Endothelial cell (in vitro differentiated cells): ENCODE measurements around the gene C4orf36. TPM values are rescaled to one million over a fixed set of nuclear protein-coding genes. Genes with fewer than 3 reads are reported as not detected.

Experiments
- DNase-seq: peaks from one replicate; pipeline ENCODE4 v3.0.0; 2021; ENCODE audit warnings: low spot score
- H3K27ac Mint-ChIP-seq: one replicate; pipeline ENCODE4 v1.8.0; 2021; ENCODE audit warnings: mixed read lengths, inconsistent platforms; ENCODE audit not compliant: unreplicated experiment
- H3K27me3 Mint-ChIP-seq: one replicate; pipeline ENCODE4 v1.8.0; 2021; ENCODE audit warnings: mild to moderate bottlenecking, moderate library complexity, mixed read lengths, inconsistent platforms; ENCODE audit not compliant: unreplicated experiment
- H3K36me3 Mint-ChIP-seq: one replicate; pipeline ENCODE4 v1.8.0; 2021; ENCODE audit warnings: mild to moderate bottlenecking, low read depth, mixed read lengths, inconsistent platforms; ENCODE audit not compliant: unreplicated experiment
- H3K4me1 Mint-ChIP-seq: one replicate; pipeline ENCODE4 v1.8.0; 2021; ENCODE audit warnings: mild to moderate bottlenecking, mixed read lengths, inconsistent platforms; ENCODE audit not compliant: unreplicated experiment
- H3K4me3 Mint-ChIP-seq: one replicate; pipeline ENCODE4 v1.8.0; 2021; ENCODE audit warnings: mild to moderate bottlenecking, mixed read lengths, inconsistent platforms; ENCODE audit not compliant: unreplicated experiment
- H3K9me3 Mint-ChIP-seq: one replicate; pipeline ENCODE4 v1.8.0; 2021; ENCODE audit warnings: mixed read lengths, inconsistent platforms; ENCODE audit not compliant: unreplicated experiment
- total RNA-seq: library from RNA; stranded (reverse); fragmentation: NEBNext Ultra II Directional; extraction: Animal tissue kit (Norgen Biotek cat#: 25700); gene quantifications from one replicate; pipeline ENCODE4 v1.2.1, GENCODE V29; 2021; ENCODE audit not compliant: unreplicated experiment
- TF ChIP-seq, protein P1 (sequence below): fragments of 200-600 bp; sonication (generic); IDR thresholded peaks from one replicate; pipeline ENCODE4 v1.5.0; 2021; ENCODE audit warnings: antibody characterized with exemption; ENCODE audit not compliant: unreplicated experiment

The C4orf36 gene
- total RNA-seq, 1 donor from 2014 or later, result 0.72 TPM

DNA sequence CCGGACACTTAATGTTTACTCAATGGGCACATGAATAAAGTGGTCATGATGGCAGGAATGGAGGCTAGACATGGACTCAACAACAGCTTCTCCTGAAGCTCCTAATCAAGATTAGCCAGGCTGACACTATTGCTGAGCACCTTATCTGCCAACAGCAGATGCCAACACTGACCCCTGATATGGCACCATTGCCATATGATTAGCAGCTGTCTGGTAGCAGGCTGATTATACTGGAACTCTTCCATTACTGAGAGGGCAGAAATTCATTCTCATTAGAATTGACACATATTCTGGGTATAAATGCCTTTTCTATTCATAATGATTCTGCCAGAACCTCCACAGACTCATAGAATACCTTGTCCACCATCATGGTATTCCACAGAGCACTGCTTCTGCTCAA, 24.2 kb upstream of the C4orf36 start:
- peaks cover 4% of the 10 kb centered on the region for H3K36me3 Mint-ChIP-seq
- H3K27me3 Mint-ChIP-seq, result peaks cover 3% of the 10 kb centered on the region
- no peaks in the 10 kb centered on the region for H3K4me1 Mint-ChIP-seq
- no peak overlapping the region for H3K4me3 Mint-ChIP-seq
- TF ChIP-seq, protein P1, sequence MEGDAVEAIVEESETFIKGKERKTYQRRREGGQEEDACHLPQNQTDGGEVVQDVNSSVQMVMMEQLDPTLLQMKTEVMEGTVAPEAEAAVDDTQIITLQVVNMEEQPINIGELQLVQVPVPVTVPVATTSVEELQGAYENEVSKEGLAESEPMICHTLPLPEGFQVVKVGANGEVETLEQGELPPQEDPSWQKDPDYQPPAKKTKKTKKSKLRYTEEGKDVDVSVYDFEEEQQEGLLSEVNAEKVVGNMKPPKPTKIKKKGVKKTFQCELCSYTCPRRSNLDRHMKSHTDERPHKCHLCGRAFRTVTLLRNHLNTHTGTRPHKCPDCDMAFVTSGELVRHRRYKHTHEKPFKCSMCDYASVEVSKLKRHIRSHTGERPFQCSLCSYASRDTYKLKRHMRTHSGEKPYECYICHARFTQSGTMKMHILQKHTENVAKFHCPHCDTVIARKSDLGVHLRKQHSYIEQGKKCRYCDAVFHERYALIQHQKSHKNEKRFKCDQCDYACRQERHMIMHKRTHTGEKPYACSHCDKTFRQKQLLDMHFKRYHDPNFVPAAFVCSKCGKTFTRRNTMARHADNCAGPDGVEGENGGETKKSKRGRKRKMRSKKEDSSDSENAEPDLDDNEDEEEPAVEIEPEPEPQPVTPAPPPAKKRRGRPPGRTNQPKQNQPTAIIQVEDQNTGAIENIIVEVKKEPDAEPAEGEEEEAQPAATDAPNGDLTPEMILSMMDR, result no peak
- H3K9me3 Mint-ChIP-seq, result no peaks in the 10 kb centered on the region
- no peak overlapping the region for H3K27ac Mint-ChIP-seq
- no peak for DNase-seq

- no peaks in the 10 kb centered on the region for H3K36me3 Mint-ChIP-seq
- H3K27ac Mint-ChIP-seq, result no peak overlapping the region
- no peaks in the 10 kb centered on the region for H3K4me1 Mint-ChIP-seq
- H3K4me3 Mint-ChIP-seq, result no peak overlapping the region
- DNase-seq, result no peak
- TF ChIP-seq, protein P1, result no peak
- no peaks in the 10 kb centered on the region for H3K9me3 Mint-ChIP-seq
- peaks cover 9% of the 10 kb centered on the region for H3K27me3 Mint-ChIP-seq
These were observed 18.8 kb upstream of the C4orf36 start for GRCh38 chr4:86910820-86911684.

- TF ChIP-seq, protein P1, result no peak
- no peaks in the 10 kb centered on the region for H3K9me3 Mint-ChIP-seq
- H3K27me3 Mint-ChIP-seq, result peaks cover 9% of the 10 kb centered on the region
- H3K36me3 Mint-ChIP-seq, result no peaks in the 10 kb centered on the region
- H3K4me1 Mint-ChIP-seq, result no peaks in the 10 kb centered on the region
- DNase-seq, result no peak
- no peak overlapping the region for H3K4me3 Mint-ChIP-seq
- no peak overlapping the region for H3K27ac Mint-ChIP-seq
These were observed 18.1 kb upstream of the C4orf36 start for GRCh38 chr4:86910369-86910768.

DNA sequence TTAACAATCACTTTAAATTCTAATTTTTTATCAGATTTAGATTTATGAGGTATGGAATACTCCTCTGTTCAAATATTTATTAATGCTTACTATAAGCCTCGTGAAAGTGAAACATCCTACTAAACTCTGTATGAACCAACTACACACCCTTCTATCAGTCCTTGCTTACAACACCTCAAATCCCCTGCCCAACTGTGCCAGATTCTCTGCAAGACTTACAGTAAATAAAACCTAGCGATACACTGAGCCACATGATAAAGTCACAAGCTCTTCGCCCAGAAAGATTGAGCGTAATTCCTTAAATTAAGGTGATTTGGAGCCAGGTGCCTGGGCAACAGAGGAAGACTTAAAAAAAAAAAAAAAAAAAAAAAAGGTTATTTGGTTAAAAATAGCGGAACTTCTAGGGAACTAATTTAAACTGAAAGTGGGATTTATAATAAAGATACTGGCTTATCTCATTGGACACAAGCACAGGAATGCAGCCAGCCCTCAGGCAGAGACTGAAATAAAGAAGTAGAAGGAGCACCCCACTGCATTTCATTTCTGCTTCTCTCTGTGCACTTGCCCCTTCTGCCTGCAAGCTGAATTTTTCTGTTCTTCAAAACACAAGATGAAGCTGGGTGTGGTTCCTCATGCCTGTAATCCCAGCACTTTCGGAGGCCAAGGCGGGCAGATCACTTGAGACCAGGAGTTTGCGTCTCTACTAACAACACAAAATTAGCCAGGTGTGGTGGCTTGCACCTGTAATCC, 17.5 kb upstream of the C4orf36 start:
- TF ChIP-seq, protein P1, result no peak
- DNase-seq, result no peak
- Mint-ChIP-seq H3K9me3 (no peaks in the 10 kb centered on the region), H3K27ac (no peak overlapping the region), H3K36me3 (no peaks in the 10 kb centered on the region), H3K27me3 (peaks cover 6% of the 10 kb centered on the region), H3K4me1 (no peaks in the 10 kb centered on the region), H3K4me3 (no peak overlapping the region)

DNA sequence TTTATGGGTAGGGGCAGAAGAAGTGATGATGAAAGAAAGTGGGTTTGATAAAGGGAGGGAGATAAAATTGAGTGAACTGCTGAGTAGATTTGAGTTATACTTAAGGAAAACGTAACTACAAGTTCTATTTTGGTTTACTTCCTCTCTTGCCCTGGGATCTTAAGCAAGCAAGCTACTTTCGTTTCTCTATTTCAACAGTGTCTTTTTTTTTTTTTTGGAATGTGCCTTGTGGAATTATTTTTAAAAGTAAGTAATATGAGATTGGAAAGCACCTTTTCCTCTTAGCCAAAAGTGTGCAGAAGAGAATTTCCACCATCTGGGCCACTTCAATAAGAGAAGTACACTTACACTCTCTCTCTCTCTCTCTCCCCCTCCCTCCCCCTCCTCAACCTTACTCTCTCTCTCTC, 16.0 kb upstream of the C4orf36 start:
- TF ChIP-seq, protein P1, result no peak
- no peak for DNase-seq
- Mint-ChIP-seq H3K27me3 (peaks cover 10% of the 10 kb centered on the region), H3K27ac (no peak overlapping the region), H3K36me3 (no peaks in the 10 kb centered on the region), H3K4me3 (no peak overlapping the region), H3K4me1 (no peaks in the 10 kb centered on the region), H3K9me3 (no peaks in the 10 kb centered on the region)
